GM23248 (cell line): ENCODE measurements around the gene ZBTB48. TPM values are rescaled to one million over a fixed set of nuclear protein-coding genes. Genes with fewer than 3 reads are reported as not detected.

ENCODE experiments used
- DNase-seq: peaks from one replicate; pipeline ENCODE4 v3.0.0-alpha.2; 2015
- H2AFZ ChIP-seq: fragments of 200-600 bp; sonication (generic); 2 replicates; pipeline ENCODE4 v1.6.1; 2016; ENCODE audit warnings: antibody characterized with exemption
- H3F3A ChIP-seq: fragments of 200-600 bp; sonication (generic); 2 replicates; pipeline ENCODE4 v1.6.1; 2016; ENCODE audit warnings: mild to moderate bottlenecking, antibody characterized with exemption, mixed run types; ENCODE audit not compliant: insufficient read depth
- H3K27ac ChIP-seq: fragments of 200-600 bp; sonication (generic); 2 replicates; pipeline ENCODE4 v1.5.1; 2016; ENCODE audit warnings: mild to moderate bottlenecking
- H3K27me3 ChIP-seq: fragments of 200-600 bp; sonication (generic); replicated peaks from 2 replicates; pipeline ENCODE4 v1.6.1; 2016; ENCODE audit warnings: mild to moderate bottlenecking; ENCODE audit not compliant: insufficient read depth
- H3K36me3 ChIP-seq: fragments of 200-600 bp; sonication (generic); 2 replicates; pipeline ENCODE4 v1.6.1; 2016; ENCODE audit warnings: low read depth, mild to moderate bottlenecking
- H3K4me1 ChIP-seq: fragments of 200-600 bp; sonication (generic); 2 replicates; pipeline ENCODE4 v1.6.1; 2016; ENCODE audit warnings: mild to moderate bottlenecking; ENCODE audit not compliant: insufficient read depth
- H3K4me2 ChIP-seq: fragments of 200-600 bp; sonication (generic); one replicate; pipeline ENCODE4 v1.6.1; 2016; ENCODE audit warnings: mild to moderate bottlenecking; ENCODE audit not compliant: unreplicated experiment
- H3K4me3 ChIP-seq: fragments of 200-600 bp; sonication (generic); 2 replicates; pipeline ENCODE4 v1.5.1; 2016; ENCODE audit warnings: mild to moderate bottlenecking
- H3K79me2 ChIP-seq: fragments of 200-600 bp; sonication (generic); 2 replicates; pipeline ENCODE4 v1.6.1; 2016; ENCODE audit warnings: mild to moderate bottlenecking; ENCODE audit not compliant: insufficient read depth
- H3K9ac ChIP-seq: fragments of 200-600 bp; sonication (generic); 2 replicates; pipeline ENCODE4 v1.6.1; 2016; ENCODE audit warnings: mild to moderate bottlenecking
- H3K9me2 ChIP-seq: fragments of 200-600 bp; sonication (generic); 2 replicates; pipeline ENCODE4 v1.6.1; 2016; ENCODE audit warnings: mixed run types, mild to moderate bottlenecking, moderate library complexity; ENCODE audit not compliant: insufficient read depth
- H3K9me3 ChIP-seq: fragments of 200-600 bp; sonication (generic); one replicate; pipeline ENCODE4 v1.6.1; 2017; ENCODE audit warnings: low read depth
- H4K20me1 ChIP-seq: fragments of 200-600 bp; sonication (generic); 2 replicates; pipeline ENCODE4 v1.6.0; 2016; ENCODE audit not compliant: insufficient read depth
- EZH2 ChIP-seq: fragments of 200-600 bp; sonication (generic); IDR thresholded peaks from 2 replicates; pipeline ENCODE4 v1.6.1; 2018; ENCODE audit warnings: antibody characterized with exemption, mild to moderate bottlenecking; ENCODE audit not compliant: insufficient read depth, poor library complexity, severe bottlenecking
- EZH2phosphoT487 ChIP-seq: fragments of 200-600 bp; sonication (generic); IDR thresholded peaks from 2 replicates; pipeline ENCODE4 v1.6.1; 2018; ENCODE audit warnings: antibody characterized with exemption, moderate library complexity, mild to moderate bottlenecking, low read depth; ENCODE audit not compliant: insufficient read depth
- WGBS, 2 experiments: methylation state at CpG; one replicate each; pipeline ENCODE4 v1.1.6; 2015 to 2017; ENCODE audit warnings: low lambda C conversion rate in 2 of 2, low coverage in 1 of 2; ENCODE audit errors: missing lambda C conversion rate in 2 of 2; 5-methylcytosine and 5-hydroxymethylcytosine counted together
- in situ Hi-C: fragments of 300-500 bp; cut with MboI; formaldehyde crosslinking; loops from 2 replicates; pipeline ENCODE4 v1.15.0; 2020
- polyA plus RNA-seq: library from polyadenylated mRNA; unstranded; fragments of >200 nt; fragmentation: Nextera tagmentation; extraction: Ambion mirVana; gene quantifications from 2 replicates; pipeline ENCODE4 v1.2.1, GENCODE V29; 2016
- total RNA-seq: library from RNA; depleted of rRNA; stranded (reverse); fragments of >200 nt; shearing (Covaris generic); gene quantifications from 2 replicates; pipeline ENCODE4 v1.2.3, GENCODE V29; 2014

Gene ZBTB48
- total and polyA plus RNA-seq, 2 experiments from 2014 or later, result 15.4 to 16.4 TPM

GRCh38 chr1:6574818-6575217 lies 5.0 kb upstream of the ZBTB48 start:
- H3K27me3 ChIP-seq, result no peaks in the 10 kb centered on the region
- H3K4me3 ChIP-seq, result no peak overlapping the region
- H3K9me3 ChIP-seq, result no peaks in the 10 kb centered on the region
- no peaks in the 10 kb centered on the region for H4K20me1 ChIP-seq
- no peaks in the 10 kb centered on the region for H3K36me3 ChIP-seq
- 0 out of 2 replicates have a peak, but pooled peaks cover 3% of the 10 kb centered on the region for H3K4me1 ChIP-seq
- no peaks in the 10 kb centered on the region for H3K79me2 ChIP-seq
- in situ Hi-C loops, result no loop called here
- no peak overlapping the region for H2AFZ ChIP-seq
- no peak overlapping the region for H3K27ac ChIP-seq
- DNase-seq, result no peak
- WGBS, 2 experiments, result 63 to 67% methylated on average over 14 of the region's 14 CpGs
- H3K9me2 ChIP-seq, result no peaks in the 10 kb centered on the region
- no peaks in the 10 kb centered on the region for H3F3A ChIP-seq
- no peak for TF ChIP-seq EZH2
- TF ChIP-seq EZH2phosphoT487, result no peak
- no peak overlapping the region for H3K4me2 ChIP-seq
- H3K9ac ChIP-seq, result no peak overlapping the region

GRCh38 chr1:6577831-6578525 lies 1.8 kb upstream of the ZBTB48 start:
- Histone ChIP-seq H3K9me2 (no peaks in the 10 kb centered on the region), H3F3A (no peaks in the 10 kb centered on the region), H2AFZ (no peak overlapping the region), H3K27me3 (no peaks in the 10 kb centered on the region), H3K4me1 (peaks cover 9% of the 10 kb centered on the region; the same call in 1 of the 2 replicates), H3K79me2 (peaks cover 29% of the 10 kb centered on the region), H3K9me3 (no peaks in the 10 kb centered on the region), H3K4me2 (no peak overlapping the region), H3K4me3 (no peak overlapping the region), H4K20me1 (no peaks in the 10 kb centered on the region), H3K27ac (no peak overlapping the region), H3K9ac (no peak overlapping the region), H3K36me3 (no peaks in the 10 kb centered on the region)
- 71 to 74% methylated on average over 6 of the region's 6 CpGs for WGBS, 2 experiments
- in situ Hi-C loops, result no loop called here
- TF ChIP-seq EZH2phosphoT487 (no peak), EZH2 (no peak)
- peak; percentile 50 for DNase-seq

GRCh38 chr1:6578624-6579373 lies 995 bp upstream of the ZBTB48 start:
- Histone ChIP-seq H3K4me3 (peak overlapping the region; percentile 81; the same call in 1 of the 2 replicates), H3K9me2 (no peaks in the 10 kb centered on the region), H3K4me2 (peak overlapping the region; percentile 94), H2AFZ (peak overlapping the region; percentile 92), H3K27me3 (no peaks in the 10 kb centered on the region), H3F3A (no peaks in the 10 kb centered on the region), H3K36me3 (no peaks in the 10 kb centered on the region), H3K79me2 (peaks cover 37% of the 10 kb centered on the region), H3K9me3 (no peaks in the 10 kb centered on the region), H3K9ac (peak overlapping the region; percentile 92), H3K27ac (peak overlapping the region; percentile 88), H3K4me1 (peaks cover 9% of the 10 kb centered on the region; the same call in 1 of the 2 replicates), H4K20me1 (no peaks in the 10 kb centered on the region)
- WGBS, 2 experiments, result 90 to 94% methylated on average over 14 of the region's 14 CpGs
- in situ Hi-C loops, result no loop called here
- TF ChIP-seq EZH2 (no peak), EZH2phosphoT487 (no peak)
- no peak for DNase-seq

- H4K20me1 ChIP-seq, result no peaks in the 10 kb centered on the region
- H3F3A ChIP-seq, result no peaks in the 10 kb centered on the region
- no peak for DNase-seq
- peak overlapping the region; percentile 52 for H3K27ac ChIP-seq
- H3K4me2 ChIP-seq, result peak overlapping the region; percentile 85
- H3K4me1 ChIP-seq, result peaks cover 9% of the 10 kb centered on the region; the same call in 1 of the 2 replicates
- 0 to 1% methylated on average over 7 to 18 of the region's 30 CpGs for WGBS, 2 experiments
- peak overlapping the region; percentile 92 for H3K9ac ChIP-seq
- no peaks in the 10 kb centered on the region for H3K36me3 ChIP-seq
- H3K79me2 ChIP-seq, result peaks cover 46% of the 10 kb centered on the region
- in situ Hi-C loops, result no loop called here
- no peaks in the 10 kb centered on the region for H3K9me2 ChIP-seq
- H3K27me3 ChIP-seq, result no peaks in the 10 kb centered on the region
- no peaks in the 10 kb centered on the region for H3K9me3 ChIP-seq
- no peak for TF ChIP-seq EZH2phosphoT487
- TF ChIP-seq EZH2, result no peak
- H3K4me3 ChIP-seq, result peak overlapping the region; percentile 81
- peak overlapping the region; percentile 85 for H2AFZ ChIP-seq
Observed at GRCh38 chr1:6580119-6580592, 362 bp downstream of the ZBTB48 start.
